ENCODE data around the gene UBE2D2.
"Not testable (repeated sequence)": the region's sequence is repeated elsewhere in the genome, so short reads cannot be mapped to it uniquely, and the experiment has no call there.

DNA sequence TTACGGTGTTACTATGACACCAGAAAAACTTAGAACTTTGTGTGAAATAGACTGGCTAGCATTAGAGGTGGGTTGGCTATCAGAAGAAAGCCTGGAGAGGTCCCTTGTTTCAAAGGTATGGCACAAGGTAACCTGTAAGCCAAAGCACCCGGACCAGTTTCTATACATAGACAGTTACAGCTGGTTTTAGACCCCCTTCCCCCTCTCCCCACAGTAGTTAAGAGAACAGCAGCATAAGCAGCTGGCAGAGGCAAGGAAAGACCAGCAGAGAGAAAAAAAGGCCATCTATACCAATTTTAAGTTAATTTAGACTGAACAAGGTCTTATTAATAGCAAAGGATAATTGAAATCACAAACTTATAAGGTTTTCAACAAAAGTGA is 34.1 kb upstream of the UBE2D2 start:
- TF ChIP-seq, protein P1, sequence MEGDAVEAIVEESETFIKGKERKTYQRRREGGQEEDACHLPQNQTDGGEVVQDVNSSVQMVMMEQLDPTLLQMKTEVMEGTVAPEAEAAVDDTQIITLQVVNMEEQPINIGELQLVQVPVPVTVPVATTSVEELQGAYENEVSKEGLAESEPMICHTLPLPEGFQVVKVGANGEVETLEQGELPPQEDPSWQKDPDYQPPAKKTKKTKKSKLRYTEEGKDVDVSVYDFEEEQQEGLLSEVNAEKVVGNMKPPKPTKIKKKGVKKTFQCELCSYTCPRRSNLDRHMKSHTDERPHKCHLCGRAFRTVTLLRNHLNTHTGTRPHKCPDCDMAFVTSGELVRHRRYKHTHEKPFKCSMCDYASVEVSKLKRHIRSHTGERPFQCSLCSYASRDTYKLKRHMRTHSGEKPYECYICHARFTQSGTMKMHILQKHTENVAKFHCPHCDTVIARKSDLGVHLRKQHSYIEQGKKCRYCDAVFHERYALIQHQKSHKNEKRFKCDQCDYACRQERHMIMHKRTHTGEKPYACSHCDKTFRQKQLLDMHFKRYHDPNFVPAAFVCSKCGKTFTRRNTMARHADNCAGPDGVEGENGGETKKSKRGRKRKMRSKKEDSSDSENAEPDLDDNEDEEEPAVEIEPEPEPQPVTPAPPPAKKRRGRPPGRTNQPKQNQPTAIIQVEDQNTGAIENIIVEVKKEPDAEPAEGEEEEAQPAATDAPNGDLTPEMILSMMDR (IDR thresholded peaks at IDR 0.05), result not testable (repeated sequence)
- TF ChIP-seq POLR2A (IDR thresholded peaks at IDR 0.05), result not testable (repeated sequence)
